ENCODE measurements around the gene SLC25A10.

GRCh38 chr17:81703747-81704654, 8.1 kb upstream of the SLC25A10 start:
- no peak for TF ChIP-seq ZNF274 (IDR thresholded peaks at IDR 0.05; ENCODE audit: low read depth, low read length)
- TF ChIP-seq SUZ12 (IDR thresholded peaks at IDR 0.05; ENCODE audit: extremely low read depth, insufficient read depth, insufficient read length), result no peak
- TF ChIP-seq YY1 (IDR thresholded peaks at IDR 0.05; ENCODE audit: insufficient read depth, insufficient read length), result no peak

Data from NT2/D1 (cell line).